ENCODE data around the gene UXT. TPM values are rescaled to one million over a fixed set of nuclear protein-coding genes. Genes with fewer than 3 reads are reported as not detected.

UXT gene
- total and polyA plus RNA-seq, 2 of the 13 experiments (the other 11 are each of a cell fraction or from before 2014, with no cell fraction given) = 107 to 123 TPM

GRCh38 chrX:47646636-47647035, 12.3 kb downstream of the UXT start (continued):
- TF ChIP-seq ASH2L (IDR thresholded peaks at IDR 0.05; ENCODE audit: insufficient read length, low read depth, low read length) = no peak

GRCh38 chrX:47645530-47645929, 13.4 kb downstream of the UXT start:
- H3K4me1 ChIP-seq (ENCODE audit: insufficient read depth, low read length) = no peaks in the 10 kb centered on the region
- H4K20me1 ChIP-seq (ENCODE audit: insufficient read depth, low read length) = no peaks in the 10 kb centered on the region
- DNase-seq (ENCODE audit: low spot score) (no peak), ATAC-seq (no peak), FAIRE-seq (no peak)
- CTCF ChIA-PET (ENCODE audit: low intra/inter-chr PET ratio, low total read pairs) = no interaction called here
- no peak for TF ChIP-seq NR2F2 (IDR thresholded peaks at IDR 0.05; ENCODE audit: borderline replicate concordance, low read depth)
- TF ChIP-seq, protein P1, sequence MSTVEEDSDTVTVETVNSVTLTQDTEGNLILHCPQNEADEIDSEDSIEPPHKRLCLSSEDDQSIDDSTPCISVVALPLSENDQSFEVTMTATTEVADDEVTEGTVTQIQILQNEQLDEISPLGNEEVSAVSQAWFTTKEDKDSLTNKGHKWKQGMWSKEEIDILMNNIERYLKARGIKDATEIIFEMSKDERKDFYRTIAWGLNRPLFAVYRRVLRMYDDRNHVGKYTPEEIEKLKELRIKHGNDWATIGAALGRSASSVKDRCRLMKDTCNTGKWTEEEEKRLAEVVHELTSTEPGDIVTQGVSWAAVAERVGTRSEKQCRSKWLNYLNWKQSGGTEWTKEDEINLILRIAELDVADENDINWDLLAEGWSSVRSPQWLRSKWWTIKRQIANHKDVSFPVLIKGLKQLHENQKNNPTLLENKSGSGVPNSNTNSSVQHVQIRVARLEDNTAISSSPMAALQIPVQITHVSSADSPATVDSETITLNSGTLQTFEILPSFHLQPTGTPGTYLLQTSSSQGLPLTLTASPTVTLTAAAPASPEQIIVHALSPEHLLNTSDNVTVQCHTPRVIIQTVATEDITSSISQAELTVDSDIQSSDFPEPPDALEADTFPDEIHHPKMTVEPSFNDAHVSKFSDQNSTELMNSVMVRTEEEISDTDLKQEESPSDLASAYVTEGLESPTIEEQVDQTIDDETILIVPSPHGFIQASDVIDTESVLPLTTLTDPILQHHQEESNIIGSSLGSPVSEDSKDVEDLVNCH (CRISPR knock-in tag; IDR thresholded peaks at IDR 0.05) = no peak
- TF ChIP-seq KMT2B (CRISPR knock-in tag; IDR thresholded peaks at IDR 0.05) = no peak
- no peak for TF ChIP-seq PCBP2 (optimal IDR thresholded peaks at IDR 0.05; ENCODE audit: low read depth, low read length, poor library complexity, severe bottlenecking)
- TF ChIP-seq ARNT2 (CRISPR knock-in tag; IDR thresholded peaks at IDR 0.05; ENCODE audit: low read depth) = no peak
- no peak for TF ChIP-seq SNAPC4 (CRISPR knock-in tag; IDR thresholded peaks at IDR 0.05)
- TF ChIP-seq ZNF10 (CRISPR knock-in tag; IDR thresholded peaks at IDR 0.05; ENCODE audit: borderline replicate concordance, low read depth) = no peak
- no peak overlapping the region for H3K27ac ChIP-seq (ENCODE audit: extremely low read length, insufficient read depth, low read length)
- H3K4me2 ChIP-seq (ENCODE audit: low read depth, low read length) = no peak overlapping the region
- no peaks in the 10 kb centered on the region for H3K9me3 ChIP-seq (ENCODE audit: low read length)
- H3K36me3 ChIP-seq (replicated peaks in 1 of 2; ENCODE audit: control insufficient read depth in 1 of 2, insufficient read depth in 2 of 2, low read length in 2 of 2) = peaks cover 0 to 10% of the 10 kb centered on the region in 2 experiments; a peak in 3 of 5 replicates
- H2AFZ ChIP-seq (ENCODE audit: low read length) = no peak overlapping the region
- no CpG with 5 or more reads among the region's 10 CpGs for WGBS (ENCODE audit: low lambda C conversion rate)
- H3K27me3 ChIP-seq (ENCODE audit: control insufficient read depth in 1 of 2, insufficient read depth in 2 of 2, low read length in 2 of 2) = no peaks in the 10 kb centered on the region
- POLR2A ChIA-PET = no interaction called here
- intact Hi-C loops (cut with micrococcal nuclease; ENCODE audit: unreplicated experiment) (no loop called here), in situ Hi-C loops (cut with HindIII; ENCODE audit: extremely low pct_ligation_motif_present, low pct_unique_long_range_greater_than_20kb) (no loop called here)
- H3K79me2 ChIP-seq (ENCODE audit: insufficient read depth, low read length) = peaks cover 2% of the 10 kb centered on the region
- no TSS peak for BruUV-seq (replicated peaks)
- no peak overlapping the region for H3K4me3 ChIP-seq (replicated peaks in 1 of 3; ENCODE audit: insufficient read depth in 1 of 3, low read depth in 2 of 3, low read length in 3 of 3)
- H3K9ac ChIP-seq (ENCODE audit: insufficient read depth, low read depth, low read length) = no peak overlapping the region
